Measurements from ENCODE around the gene PTPRE. TPM values are rescaled to one million over a fixed set of nuclear protein-coding genes. Genes with fewer than 3 reads are reported as not detected.

The PTPRE gene
- 3.3 to 6.2 TPM (median 5.7 TPM) in 5 replicates for total RNA-seq (2022; extraction: Qiagen RNA extraction; ENCODE audit: low read depth)

GRCh38 chr10:127906548-127907377 is at the start of gene PTPRE:
Gene PTPRE (plus strand): TSS chr10:127907103. CDS start chr10:128040882, 133,779 bp downstream.

GRCh38 chr10:127892743-127893142 is 14.2 kb upstream of the PTPRE start, which contains the start of gene CLRN3:
Gene CLRN3 (minus strand): TSS chr10:127892941. CDS start chr10:127892784, 157 bp downstream.

GRCh38 chr10:128125944-128126764 is 219.3 kb downstream of the PTPRE start, which contains the start of gene MKI67:
Gene MKI67 (minus strand): TSS chr10:128126423. CDS start chr10:128125667, 756 bp downstream.

Other genes with a start within 250 kb of the PTPRE start
- gene FOXI2, start 169.9 kb upstream of the PTPRE start, total RNA-seq (2022; extraction: Qiagen RNA extraction; ENCODE audit: low read depth), result not detected in 5 replicates
- not detected in 5 replicates for gene CLRN3, start 14.2 kb upstream of the PTPRE start, total RNA-seq (2022; extraction: Qiagen RNA extraction; ENCODE audit: low read depth)
- 50.5 to 71.5 TPM (median 60.1 TPM) in 5 replicates for gene MKI67, start 219.3 kb downstream of the PTPRE start, total RNA-seq (2022; extraction: Qiagen RNA extraction; ENCODE audit: low read depth)

Data from A549 treated with GW870086 at 1 μM for 4 hours (cell line).